ENCODE data around the gene CAMK1G.
A peak's percentile ranks its signal among the peaks of the same experiment; 100 is the strongest.

Gene CAMK1G

DNA sequence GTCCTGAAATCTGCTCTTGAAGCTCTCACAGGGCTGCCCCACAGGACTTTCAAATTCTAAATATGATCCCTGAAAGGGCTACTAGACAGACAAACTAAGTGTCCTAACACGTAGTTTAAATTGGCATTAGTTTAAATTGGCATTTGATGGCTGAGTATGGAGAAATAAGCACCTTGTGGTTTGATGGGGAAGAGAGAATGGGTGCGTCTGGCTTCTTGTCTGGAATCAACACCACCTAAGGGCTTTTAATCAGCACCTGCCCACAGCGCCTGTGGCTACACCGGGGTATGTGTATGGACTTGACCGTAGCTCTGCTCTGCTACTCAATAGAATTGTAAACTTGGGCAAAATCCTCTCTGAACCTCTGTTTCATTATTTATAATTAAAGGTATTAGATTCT is 74.4 kb downstream of the CAMK1G start:
- FAIRE-seq (no peak), DNase-seq (ENCODE audit: low spot score) (no peak)

DNA sequence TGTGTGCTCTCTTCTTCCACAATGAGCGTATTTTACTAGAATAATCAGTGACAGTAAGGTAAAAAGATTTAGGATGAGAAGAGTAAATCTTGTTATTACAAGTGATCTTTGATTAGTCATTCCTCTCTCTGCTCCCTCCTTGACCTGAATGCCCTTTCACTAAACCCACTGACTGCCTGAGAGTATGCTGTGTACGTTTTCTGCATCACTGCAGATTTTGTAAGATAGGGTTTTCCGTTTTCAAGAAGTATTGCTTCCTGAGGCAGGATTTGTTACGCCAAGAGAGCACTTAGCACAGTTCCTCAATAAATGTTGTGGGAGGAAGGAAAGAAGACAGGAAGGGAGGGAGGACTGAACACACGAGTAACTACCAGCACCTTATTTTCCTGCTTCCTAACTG is 76.4 kb downstream of the CAMK1G start:
- DNase-seq (ENCODE audit: low spot score): peak; percentile 90
- FAIRE-seq: peak; percentile 93

DNA sequence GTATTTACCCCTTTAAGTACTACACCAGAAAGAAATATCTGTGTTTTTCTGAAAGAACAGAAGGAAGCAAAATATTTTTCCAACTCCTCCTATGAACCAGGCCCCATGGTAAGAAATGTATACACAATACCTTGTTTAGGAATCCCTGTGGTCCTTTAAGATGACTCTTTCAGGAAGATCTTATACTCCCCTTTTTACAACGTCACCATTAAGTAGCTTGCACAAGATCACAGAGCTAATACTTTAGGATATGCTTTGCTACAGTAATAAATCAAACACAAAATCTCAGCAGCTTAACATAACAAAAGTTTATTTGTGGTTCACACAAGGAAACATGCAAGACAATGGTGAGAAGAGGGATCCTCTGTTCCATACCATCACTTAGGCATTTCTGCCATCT is 77.6 kb downstream of the CAMK1G start:
- DNase-seq (ENCODE audit: low spot score) (no peak), FAIRE-seq (no peak)

DNA sequence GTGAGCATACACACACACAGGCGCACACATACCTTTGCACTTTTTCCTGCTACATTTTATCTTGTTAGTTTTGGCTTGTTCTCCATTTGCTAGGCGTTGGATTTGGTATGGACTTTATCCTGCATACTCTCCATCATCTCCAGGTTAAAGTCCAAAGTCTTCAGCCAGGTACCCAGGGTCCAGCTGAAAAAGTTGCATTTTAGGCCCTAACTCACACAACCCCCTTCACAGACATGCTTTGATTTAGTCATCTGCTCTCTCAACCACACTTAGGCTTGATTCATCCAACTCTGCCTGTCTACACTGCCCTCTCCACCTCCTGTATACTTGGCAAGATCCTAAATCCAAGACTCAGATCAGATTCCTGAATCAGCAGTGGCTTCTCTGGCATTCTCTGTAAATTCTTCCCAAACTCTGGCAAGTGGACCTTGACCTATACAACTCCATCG is 79.4 kb downstream of the CAMK1G start:
- FAIRE-seq (peak; percentile 80), DNase-seq (ENCODE audit: low spot score) (peak; percentile 74)

All from RCC 7860 (cell line).